Breast epithelium (tissue), 3 donors: ENCODE results near the gene SH3BP5.

Experiments
- POLR2A ChIP-seq: fragments of 450-650 bp; IDR thresholded peaks from one replicate; pipeline ENCODE4 v1.6.1; 2016; ENCODE audit warnings: antibody characterized with exemption, mild to moderate bottlenecking, moderate library complexity
- POLR2AphosphoS5 ChIP-seq, 3 donors: sonication (generic); formaldehyde crosslinking; IDR thresholded peaks; one replicate each; pipeline ENCODE4 v1.6.1; 2017; ENCODE audit warnings: antibody characterized with exemption in 3 of 3
- TF ChIP-seq, protein P1 (sequence below), 3 donors: fragments of 450-650 bp; IDR thresholded peaks; one replicate each; pipeline ENCODE4 v1.5.1; 2016 to 2017; ENCODE audit warnings: antibody characterized with exemption in 3 of 3, mild to moderate bottlenecking in 3 of 3, moderate library complexity in 3 of 3

DNA sequence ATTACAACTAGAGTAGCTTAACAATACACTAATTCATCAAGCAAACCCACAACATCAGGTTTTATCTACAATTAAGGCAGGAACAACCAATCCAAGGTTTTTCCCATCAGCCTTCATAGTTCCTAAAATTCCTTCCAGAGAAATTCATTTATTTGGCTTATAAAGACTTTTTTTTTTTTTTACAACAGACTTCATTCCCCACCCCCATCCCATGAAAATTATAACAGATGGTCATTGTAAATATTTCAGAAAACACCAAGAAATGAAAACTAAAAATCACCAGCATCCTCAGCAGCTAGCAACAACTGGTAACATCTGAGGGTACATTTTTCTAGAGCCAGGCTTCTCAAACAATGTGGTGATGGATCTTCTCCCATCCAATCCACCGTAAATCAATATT lies 11.0 kb downstream of the SH3BP5 start:
- TF ChIP-seq, protein P1, sequence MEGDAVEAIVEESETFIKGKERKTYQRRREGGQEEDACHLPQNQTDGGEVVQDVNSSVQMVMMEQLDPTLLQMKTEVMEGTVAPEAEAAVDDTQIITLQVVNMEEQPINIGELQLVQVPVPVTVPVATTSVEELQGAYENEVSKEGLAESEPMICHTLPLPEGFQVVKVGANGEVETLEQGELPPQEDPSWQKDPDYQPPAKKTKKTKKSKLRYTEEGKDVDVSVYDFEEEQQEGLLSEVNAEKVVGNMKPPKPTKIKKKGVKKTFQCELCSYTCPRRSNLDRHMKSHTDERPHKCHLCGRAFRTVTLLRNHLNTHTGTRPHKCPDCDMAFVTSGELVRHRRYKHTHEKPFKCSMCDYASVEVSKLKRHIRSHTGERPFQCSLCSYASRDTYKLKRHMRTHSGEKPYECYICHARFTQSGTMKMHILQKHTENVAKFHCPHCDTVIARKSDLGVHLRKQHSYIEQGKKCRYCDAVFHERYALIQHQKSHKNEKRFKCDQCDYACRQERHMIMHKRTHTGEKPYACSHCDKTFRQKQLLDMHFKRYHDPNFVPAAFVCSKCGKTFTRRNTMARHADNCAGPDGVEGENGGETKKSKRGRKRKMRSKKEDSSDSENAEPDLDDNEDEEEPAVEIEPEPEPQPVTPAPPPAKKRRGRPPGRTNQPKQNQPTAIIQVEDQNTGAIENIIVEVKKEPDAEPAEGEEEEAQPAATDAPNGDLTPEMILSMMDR (IDR thresholded peaks at IDR 0.05), result no peak
- TF ChIP-seq POLR2A (no peak), POLR2AphosphoS5 (IDR thresholded peaks at IDR 0.05) (no peak)
